Measurements from ENCODE around the gene TRAPPC6A.
"Not testable (repeated sequence)": the region's sequence is repeated elsewhere in the genome, so short reads cannot be mapped to it uniquely, and the experiment has no call there.

The TRAPPC6A gene

DNA sequence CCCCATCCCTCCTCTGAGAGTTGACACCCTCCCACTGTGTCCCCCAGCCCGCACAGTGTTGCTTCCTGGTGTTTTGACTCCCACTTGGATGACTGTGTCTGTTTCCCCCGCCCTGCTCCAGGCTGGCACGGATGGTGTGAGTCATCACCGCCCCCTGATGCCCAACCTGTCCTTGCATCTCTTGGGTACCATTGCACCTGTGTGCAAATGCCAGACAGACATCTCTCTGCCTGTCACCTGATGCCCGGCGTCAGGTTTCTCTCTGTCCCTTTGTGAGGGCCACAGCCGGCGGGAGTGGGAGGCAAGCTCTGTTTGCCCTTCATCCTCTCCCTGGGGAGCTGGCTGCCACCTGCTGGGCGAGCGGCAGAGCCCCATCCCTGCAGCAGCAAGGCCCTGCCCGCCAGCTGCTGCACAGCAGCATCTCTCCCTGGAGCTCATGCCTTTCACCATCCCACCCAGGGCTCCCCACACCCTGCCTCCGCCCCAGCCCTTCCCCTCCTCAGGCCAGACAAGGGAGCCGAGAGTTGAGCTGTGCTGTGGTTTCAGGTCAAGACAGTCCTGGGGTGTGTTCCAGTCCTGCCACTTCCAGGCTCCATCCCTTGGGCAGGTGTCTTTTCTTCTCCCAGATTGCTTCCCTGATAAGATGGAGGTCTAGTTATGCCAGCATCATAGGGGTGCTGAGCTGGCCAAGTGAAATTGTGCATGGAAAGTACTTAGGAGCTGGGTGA is 47.0 kb downstream of the TRAPPC6A start:
- no peak for DNase-seq (ENCODE audit: low read depth)

DNA sequence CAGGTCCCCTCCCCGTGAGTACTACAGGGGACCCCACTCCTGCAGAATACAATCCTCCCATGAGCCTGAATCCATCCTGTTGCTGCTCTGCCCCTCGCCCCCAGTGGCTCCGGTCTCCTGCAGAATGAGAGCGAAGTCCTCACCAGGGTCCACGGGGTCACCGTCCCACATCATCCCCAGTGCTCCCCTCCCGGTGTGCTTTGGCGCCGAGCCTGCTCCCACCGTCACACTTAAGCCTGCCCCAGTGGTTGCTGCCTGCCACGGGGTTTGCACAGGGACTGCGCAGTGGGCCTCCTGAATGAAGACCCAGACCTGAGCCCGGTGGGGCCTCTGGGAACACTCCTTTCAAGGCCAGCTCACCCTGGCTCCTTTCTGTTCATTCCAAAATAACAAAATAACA is 47.8 kb downstream of the TRAPPC6A start:
- no peak for DNase-seq (ENCODE audit: low read depth)

DNA sequence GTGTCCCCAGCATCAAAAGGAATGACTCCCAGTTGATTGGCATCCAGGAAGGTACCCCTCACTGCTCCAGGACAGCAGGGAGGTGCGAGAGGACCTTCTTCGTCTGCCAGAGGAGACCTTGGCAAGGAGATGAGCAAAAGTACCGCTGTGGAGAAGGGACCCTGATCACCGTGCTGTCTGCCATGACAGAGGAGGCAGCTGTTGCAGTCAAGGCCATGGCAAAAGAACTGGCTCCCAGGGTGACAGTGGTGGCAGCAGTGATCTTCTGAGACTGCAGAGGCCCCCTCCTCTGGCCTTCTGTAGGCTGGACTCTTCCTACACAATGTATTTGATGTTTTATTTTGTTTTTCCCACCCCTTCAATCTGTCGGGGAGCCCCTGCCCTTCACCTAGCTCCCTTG is 49.2 kb downstream of the TRAPPC6A start:
- no peak for DNase-seq (ENCODE audit: low read depth)

DNA sequence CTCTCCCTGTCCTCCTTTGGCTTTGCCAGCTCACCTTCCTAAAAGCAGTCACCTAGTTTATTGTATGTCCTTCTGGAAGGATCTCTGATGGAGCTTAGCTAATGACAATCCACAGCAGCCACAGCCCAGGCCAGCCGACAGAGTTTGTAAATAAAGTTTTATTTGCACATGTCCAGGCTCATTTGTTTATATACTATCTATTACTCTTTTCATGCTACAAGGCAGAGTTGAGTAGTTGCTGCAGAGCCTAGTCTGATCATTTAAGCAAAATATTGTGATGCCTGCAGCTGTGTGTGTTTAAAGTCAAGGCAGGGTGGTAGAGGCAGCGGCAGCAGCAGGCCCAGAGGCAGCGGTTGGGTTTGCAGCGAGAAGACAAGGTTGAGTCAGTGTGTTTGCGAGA is 49.9 kb downstream of the TRAPPC6A start:
- DNase-seq (ENCODE audit: low read depth), result no peak

DNA sequence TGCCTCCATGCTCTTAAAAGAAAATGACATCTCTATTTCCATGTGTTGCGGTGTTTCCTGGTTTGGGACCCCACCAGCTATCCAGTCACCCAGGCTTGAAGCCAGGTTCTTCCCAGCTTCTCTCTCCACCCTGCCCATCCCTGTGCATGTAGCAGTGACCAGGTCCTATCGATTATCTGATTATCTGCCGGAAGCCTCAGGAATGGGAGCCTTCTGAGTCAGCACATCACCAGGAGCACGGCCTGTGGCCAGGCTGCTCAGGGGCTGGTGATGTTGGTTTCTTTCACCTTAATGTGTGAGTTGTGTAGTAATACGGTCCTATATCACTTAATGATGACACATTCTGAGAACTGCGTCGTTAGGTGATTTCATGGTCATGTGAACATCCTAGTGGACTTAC is 51.4 kb downstream of the TRAPPC6A start:
- DNase-seq (ENCODE audit: low read depth), result no peak

DNA sequence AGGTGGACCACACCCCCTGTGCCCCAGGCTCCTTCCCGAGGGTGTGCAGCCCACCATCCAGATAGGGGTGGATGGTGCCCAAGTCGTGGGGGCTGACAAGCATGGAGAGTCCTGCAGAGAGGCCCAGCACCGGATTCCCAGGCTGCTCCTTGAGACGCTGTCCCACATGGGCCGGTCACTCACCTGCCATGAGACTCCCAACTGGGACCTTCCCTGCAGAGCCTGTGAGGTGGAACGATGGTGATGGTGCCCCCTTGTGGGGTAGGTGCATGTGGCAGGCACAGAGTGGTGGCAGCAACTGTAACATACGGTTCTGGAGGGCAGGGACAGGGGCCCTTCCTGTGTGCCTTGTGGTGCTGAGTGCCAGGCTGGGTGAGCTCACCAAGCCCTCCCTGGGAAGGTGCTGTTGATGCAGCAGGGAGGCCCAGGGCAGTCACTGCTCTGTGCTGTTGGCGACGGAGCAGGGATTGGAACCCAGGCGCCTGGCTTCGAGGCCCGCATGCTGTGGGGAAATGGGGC is 52.0 kb downstream of the TRAPPC6A start:
- peak; percentile 68 for DNase-seq (ENCODE audit: low read depth)

DNA sequence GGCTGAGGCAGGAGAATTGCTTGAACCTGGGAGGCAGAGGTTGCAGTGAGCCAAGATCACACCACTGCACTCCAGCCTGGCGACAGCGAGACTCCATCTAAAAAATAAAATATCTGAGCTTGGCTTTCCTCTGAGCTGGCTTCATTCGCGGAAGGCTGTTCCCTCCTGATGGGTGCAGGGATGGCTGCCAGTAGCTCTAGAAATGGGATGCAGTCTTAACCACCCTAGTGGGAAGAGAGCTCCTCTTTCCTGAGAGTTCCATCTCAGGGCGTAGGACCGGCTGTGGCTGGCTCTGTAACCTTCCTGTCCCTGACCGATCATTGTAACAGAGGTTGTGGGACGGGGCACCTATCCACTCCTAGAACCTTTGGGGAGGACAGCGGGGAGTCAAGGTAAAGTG is 52.7 kb downstream of the TRAPPC6A start:
- no peak for DNase-seq (ENCODE audit: low read depth)

DNA sequence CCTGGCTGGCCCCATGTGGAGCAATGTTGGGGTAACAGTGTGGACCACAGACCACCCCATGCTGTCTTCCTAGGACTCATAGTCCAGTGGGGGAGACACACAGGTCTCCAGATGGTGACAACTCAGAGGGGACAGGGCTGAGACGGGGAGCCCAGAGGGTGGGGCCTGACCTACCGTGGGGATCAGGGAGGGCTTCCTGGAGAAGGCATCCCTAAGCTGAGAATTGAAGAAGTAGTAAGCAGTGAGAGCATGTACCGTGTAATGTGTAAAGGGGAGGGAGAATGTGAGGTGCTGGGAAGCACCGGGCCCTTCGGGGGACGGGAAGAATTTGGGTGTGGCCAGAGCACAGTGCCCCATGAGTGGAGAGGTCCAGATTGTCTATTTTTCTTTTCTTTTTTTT is 54.0 kb downstream of the TRAPPC6A start:
- no peak for DNase-seq (ENCODE audit: low read depth)

DNA sequence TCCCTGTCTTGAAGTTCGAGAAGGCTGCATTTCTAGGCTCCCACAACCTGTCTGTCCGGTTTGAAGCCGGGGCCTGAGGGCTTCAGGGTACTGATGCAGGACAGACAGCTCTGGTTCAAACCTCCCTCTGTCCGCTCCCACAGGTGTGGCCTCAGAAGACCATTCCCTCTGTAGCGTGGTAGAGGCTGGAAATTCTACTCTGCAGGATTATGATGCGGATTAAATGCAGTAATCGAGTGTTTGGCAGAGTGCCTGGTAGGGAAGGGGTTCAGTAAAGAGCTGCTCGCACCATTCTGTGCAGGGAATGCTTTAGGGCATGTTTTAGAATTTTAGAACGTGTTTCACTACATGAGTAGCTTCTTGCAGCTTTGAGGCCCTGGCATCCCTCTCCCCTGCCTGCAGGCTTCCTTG is 54.6 kb downstream of the TRAPPC6A start:
- no peak for DNase-seq (ENCODE audit: low read depth)

DNA sequence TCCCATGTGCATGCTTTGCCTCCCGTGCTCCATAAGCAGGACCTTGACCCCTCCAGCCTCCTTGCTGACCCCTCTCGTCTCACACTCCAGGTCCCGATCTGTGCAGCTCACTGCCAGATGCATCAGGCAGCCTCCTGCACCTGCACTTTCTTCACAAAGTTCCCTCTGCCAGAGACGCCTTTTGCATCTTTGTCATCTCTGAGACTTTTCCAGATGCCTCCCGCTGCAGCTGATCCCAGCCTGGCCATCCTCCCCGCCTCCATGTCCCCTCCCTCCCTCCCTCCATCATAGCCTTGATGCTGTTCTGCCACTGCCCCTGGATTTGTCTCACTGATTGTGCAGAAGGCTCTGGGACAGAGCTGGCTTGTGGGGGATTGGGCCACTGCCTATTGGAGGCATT is 55.2 kb downstream of the TRAPPC6A start:
- no peak for DNase-seq (ENCODE audit: low read depth)

DNA sequence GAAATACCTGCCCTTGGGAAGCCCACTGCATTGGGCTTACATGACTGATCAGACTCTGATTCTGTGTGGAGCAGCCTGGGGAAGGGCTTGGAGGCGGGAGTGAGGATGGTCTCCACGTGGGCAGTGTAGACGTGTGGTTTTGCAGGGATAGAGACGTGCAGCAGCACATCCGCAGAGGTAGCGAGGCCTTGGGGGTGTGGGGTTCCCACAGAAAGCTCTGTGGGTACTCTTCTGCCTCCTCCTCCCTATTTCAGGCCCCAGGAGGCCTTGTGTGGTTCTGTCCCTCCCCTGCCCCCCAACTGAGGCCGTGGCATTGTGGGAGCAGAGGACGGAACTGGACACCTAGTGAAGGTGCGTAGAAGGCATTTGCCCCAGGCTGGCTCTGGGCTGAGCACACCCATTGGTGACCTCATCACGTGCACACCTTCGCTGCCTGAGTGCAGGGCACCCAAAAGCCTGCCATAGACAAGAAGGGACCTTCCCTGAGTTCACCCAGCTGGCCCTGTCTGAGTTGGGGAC is 56.2 kb downstream of the TRAPPC6A start:
- DNase-seq (ENCODE audit: low read depth), result no peak

DNA sequence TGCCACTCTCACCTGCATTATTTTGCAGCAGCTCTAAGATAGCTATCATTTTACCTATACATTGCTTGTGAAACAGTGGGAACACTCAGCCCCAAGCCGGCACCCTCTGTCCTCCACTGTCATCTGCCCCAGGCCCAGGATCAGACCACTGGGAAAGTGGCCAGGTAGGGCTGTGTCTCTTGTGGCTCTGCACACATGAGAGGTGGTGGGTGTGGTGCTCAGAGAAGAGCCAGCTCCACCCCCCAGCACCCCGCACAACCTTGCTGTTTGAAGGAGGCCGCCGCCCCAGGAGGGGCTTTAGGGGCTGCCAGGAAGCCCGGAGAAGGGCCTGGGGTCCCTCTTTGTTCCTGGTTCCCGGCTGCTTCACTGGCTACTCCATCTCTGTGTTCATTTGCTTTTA is 58.5 kb downstream of the TRAPPC6A start:
- DNase-seq (ENCODE audit: low read depth), result no peak

DNA sequence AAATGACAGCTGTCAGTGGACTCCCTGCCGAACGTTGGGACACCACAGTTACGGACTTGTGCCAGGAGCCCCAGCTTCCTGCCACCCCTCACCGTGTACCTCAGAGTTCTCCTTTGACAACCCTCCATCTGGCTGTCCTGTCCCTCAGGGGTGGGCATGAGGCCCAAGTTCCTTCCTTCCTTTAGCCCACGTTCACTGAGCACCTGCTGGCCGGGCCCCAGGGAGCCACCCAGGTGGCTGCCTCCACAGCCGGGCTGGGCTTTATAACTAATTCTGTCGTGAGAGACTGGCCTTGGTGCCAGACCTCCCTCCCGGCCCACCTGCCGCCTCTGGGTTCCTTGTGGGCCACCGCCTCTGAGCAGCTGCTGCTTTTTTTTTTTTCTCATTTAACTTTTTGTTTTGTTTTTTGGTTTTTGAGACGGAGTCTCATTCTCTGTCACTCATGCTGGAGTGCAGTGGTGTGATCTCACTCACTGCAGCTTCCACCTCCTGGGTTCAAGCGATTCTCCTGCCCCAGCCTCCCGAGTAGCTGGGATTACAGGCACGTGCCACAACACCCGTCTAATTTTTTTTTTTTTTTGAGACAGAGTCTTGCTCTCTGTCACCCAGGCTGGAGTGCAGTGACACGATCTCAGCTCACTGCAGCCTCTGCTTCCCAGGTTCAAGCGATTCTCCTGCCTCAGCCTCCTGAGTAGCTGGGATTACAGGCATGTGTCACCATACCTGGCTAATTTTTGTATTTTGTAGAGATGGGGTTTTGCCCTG is 59.3 kb downstream of the TRAPPC6A start:
- not testable (repeated sequence) for DNase-seq (ENCODE audit: low read depth)

DNA sequence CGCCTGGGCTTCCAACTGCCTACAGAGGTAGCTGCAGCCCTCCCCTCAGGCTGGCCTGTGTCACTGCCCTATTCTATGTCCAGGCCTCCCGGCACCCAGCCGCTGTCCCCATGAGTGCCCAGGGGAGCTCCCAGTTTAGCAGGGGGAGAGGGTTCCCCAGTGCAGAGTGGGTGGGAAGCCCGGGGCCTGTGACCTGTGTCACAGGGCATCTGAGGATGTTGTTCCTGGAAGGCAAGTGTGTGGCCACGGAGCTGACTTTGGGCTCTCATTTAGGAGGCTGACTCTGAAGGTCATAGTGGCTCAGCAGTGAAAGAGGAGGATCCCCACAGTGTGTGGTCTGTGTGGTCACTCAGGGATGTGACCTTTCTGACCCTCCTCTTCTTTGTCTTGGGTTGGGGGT is 59.9 kb downstream of the TRAPPC6A start:
- no peak for DNase-seq (ENCODE audit: low read depth)

DNA sequence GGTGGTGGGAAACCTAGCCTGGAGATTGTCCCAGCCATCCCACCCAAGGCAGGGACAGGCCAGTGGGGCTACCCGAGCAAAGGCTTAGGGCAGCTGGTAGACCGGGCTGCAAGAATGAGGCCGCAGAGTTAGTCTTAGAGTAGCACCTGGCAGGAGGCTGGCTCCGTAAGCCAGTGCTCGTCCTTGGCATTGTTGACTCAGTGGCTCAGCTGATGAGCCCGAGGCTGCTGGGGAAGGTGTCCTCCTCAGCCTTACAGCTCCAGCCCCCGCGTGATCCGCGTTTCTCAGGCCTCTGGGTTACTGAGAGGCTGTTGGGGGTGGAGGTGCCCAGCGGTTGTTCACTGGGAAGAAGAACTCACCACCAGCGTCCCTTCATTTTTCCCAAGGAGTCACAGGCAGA is 60.4 kb downstream of the TRAPPC6A start:
- no peak for DNase-seq (ENCODE audit: low read depth)

DNA sequence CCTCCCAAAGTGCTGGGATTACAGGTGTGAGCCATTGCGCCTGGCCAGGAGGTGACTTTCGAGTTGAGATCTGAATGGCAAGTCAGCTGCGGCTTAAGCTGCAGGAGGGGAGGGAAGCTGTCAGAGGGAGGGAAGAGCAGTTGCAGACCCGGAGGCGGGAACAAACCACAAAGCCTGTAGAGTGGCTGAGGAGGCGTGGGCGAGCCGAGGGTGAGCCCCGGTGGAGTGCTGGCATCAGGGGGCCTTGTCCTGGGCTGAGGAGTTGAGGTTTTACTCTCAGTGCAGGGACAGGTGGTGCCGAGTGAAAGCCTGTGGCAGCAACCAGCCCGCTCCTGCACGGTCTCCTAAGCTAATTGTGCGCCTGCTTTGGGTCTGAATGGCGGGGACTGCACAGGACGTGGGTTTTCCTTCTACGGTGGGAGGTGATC is 60.9 kb downstream of the TRAPPC6A start:
- peak; percentile 64 for DNase-seq (ENCODE audit: low read depth)

DNA sequence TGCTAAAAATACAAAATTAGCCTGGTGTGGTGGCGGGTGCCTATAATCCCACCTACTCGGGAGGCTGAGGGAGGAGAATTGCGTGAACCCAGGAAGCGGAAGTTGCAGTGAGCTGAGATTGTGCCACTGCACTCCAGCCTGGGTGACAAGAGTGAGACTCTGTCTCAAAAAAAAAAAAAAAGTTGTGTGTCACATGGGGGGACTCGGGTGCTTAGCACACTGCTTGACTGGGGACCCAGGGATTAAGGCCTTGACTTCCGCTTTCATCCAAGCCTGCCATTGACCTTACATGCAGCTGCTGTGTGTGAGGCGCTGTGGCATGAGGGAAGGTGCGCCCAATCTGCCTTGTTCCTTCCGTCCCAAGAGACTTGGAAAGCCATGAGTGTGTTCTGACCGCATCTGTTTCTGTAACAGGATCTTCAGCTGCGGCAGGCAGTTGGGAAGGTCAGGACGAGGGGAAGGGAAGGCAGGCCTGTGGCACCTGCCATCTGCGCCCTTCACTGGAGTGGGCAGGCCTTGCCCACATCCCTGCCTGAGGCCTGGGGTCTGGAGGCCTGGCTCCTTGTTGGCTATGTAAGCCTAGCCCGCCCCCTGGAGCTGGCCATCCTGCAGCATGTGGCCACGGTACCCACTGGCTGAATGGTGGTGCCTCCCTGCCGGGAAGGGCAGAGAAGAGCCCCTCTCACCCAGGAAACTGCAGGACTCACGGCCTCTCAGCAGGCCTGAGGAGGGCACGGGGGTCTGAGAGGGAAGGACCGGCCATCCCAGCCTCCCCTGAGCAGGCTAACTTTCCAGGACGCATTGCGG is 62.0 kb downstream of the TRAPPC6A start:
- no peak for DNase-seq (ENCODE audit: low read depth)

DNA sequence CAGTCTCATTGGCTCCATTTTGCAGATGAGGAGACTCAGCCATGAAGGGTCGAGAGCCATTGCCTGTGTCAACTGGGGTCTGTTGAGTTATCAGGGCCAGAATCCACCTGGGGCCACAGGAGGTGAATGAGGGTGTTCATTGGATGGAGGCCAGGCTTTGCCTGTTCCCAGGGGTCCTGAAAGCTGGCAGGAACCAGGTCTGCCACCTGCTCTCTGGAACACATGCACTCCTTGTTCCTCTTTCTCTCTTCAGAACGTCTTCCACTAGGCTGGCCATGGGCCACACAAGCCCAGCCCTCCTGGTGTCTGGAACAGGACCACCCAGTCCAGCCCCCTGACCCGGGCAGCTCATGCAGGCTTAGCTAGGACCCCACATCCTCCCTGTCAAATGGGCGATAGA is 63.9 kb downstream of the TRAPPC6A start:
- no peak for DNase-seq (ENCODE audit: low read depth)

DNA sequence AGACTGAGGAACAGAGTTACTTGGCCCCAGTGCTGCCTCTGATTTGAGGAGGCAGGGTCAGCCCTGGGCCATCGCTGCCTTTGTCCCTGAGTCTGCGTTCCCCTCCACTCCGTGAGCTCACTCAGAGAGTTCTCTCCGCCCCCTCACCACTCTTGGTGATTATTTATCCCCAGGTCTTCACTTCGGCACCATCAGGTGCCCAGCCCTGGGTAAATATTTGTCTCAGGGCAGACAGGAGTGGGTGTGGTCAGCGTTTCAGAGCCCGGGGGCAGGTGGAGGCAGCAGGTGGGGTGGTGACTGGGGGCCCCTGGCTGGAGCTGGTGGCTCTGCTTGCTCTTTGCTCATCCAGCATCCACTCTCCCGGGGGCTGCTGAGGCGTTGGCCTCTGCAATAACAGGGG is 64.4 kb downstream of the TRAPPC6A start:
- no peak for DNase-seq (ENCODE audit: low read depth)
